SK-N-MC (cell line): Measurements from ENCODE around the gene MTM1.

Experiments used
- EZH2 ChIP-seq: fragments of 200-600 bp; sonication (generic); IDR thresholded peaks from one replicate; pipeline ENCODE4 v1.6.1; 2017; ENCODE audit warnings: antibody characterized with exemption
- POLR2AphosphoS5 ChIP-seq: IDR thresholded peaks from 2 replicates; pipeline ENCODE4 v1.6.1; 2012; ENCODE audit warnings: mild to moderate bottlenecking, low read depth, low read length, borderline replicate concordance

GRCh38 chrX:150522494-150522893, 45.9 kb upstream of the MTM1 start:
- no peak for TF ChIP-seq POLR2AphosphoS5
- TF ChIP-seq EZH2, result no peak
